Sigmoid colon (tissue), 4 donors: ENCODE measurements around the gene ZNF579.

Experiments used
- CTCF ChIP-seq, 4 experiments: fragments of 450-650 bp in 3 of 4; fragments of 200-600 bp in 1 of 4; IDR thresholded peaks; one replicate each; pipeline ENCODE4 v1.5.1; 2016 to 2019; ENCODE audit warnings: antibody characterized with exemption in 4 of 4, mild to moderate bottlenecking in 3 of 4, moderate library complexity in 2 of 4
- POLR2A ChIP-seq, 2 donors: fragments of 450-650 bp; IDR thresholded peaks; one replicate each; pipeline ENCODE4 v1.6.1; 2016; ENCODE audit warnings: antibody characterized with exemption in 2 of 2, mild to moderate bottlenecking in 2 of 2, moderate library complexity in 2 of 2
- POLR2AphosphoS5 ChIP-seq, 4 donors: sonication (generic); formaldehyde crosslinking; IDR thresholded peaks; one replicate each; pipeline ENCODE4 v1.6.1; 2017; ENCODE audit warnings: antibody characterized with exemption in 4 of 4

GRCh38 chr19:55592391-55593090, 11.9 kb upstream of the ZNF579 start:
- TF ChIP-seq CTCF (IDR thresholded peaks at IDR 0.05) (no peak), POLR2A (IDR thresholded peaks at IDR 0.05) (no peak), POLR2AphosphoS5 (IDR thresholded peaks at IDR 0.05) (no peak)
